ENCODE measurements around the gene SLC38A9. TPM values are rescaled to one million over a fixed set of nuclear protein-coding genes. Genes with fewer than 3 reads are reported as not detected.

Gene SLC38A9
- total and polyA plus RNA-seq, 2 donors (not counting 1 experiment from before 2014, with no cell fraction given) = 23.4 to 36.3 TPM

DNA sequence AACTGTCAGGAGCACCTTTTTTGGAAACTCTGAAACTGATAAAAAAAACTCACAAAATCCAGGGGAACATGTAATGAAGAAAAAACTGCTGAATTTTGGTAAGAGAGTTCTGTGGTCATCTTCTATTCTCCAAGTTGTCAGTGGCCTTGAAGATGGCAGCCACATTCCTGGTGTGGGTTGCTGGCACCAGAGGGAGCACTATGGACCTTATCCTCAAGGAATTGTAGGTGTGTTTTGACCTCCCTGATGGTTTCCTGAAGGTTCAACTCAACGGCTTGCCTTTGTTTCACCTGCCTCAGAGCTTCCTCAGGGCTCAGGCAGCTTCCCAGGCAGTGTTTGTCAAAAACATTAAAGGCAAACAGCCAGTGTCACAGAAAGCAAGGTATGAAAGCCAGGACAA is 2.2 kb upstream of the SLC38A9 start:
- no peak for TF ChIP-seq EZH2 (IDR thresholded peaks at IDR 0.05; ENCODE audit: borderline replicate concordance, insufficient read depth, low read depth, low read length, poor library complexity, severe bottlenecking)
- TF ChIP-seq, protein P1, sequence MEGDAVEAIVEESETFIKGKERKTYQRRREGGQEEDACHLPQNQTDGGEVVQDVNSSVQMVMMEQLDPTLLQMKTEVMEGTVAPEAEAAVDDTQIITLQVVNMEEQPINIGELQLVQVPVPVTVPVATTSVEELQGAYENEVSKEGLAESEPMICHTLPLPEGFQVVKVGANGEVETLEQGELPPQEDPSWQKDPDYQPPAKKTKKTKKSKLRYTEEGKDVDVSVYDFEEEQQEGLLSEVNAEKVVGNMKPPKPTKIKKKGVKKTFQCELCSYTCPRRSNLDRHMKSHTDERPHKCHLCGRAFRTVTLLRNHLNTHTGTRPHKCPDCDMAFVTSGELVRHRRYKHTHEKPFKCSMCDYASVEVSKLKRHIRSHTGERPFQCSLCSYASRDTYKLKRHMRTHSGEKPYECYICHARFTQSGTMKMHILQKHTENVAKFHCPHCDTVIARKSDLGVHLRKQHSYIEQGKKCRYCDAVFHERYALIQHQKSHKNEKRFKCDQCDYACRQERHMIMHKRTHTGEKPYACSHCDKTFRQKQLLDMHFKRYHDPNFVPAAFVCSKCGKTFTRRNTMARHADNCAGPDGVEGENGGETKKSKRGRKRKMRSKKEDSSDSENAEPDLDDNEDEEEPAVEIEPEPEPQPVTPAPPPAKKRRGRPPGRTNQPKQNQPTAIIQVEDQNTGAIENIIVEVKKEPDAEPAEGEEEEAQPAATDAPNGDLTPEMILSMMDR (IDR thresholded peaks at IDR 0.05) = no peak
- peaks cover 21% of the 10 kb centered on the region for H3K79me2 ChIP-seq (ENCODE audit: control insufficient read depth, insufficient read depth, low read length)
- H3K36me3 ChIP-seq (replicated peaks in 1 of 2; ENCODE audit: control extremely low read depth in 1 of 2, control insufficient read depth in 1 of 2, extremely low read depth in 1 of 2, insufficient read depth in 2 of 2, low read length in 1 of 2) = no peaks in the 10 kb centered on the region
- H3K9ac ChIP-seq (ENCODE audit: low read length) = no peak overlapping the region
- Mint-ChIP-seq H3K27ac (no peak overlapping the region), H3K9me3 (ENCODE audit: insufficient read depth) (peaks cover 2% of the 10 kb centered on the region), H3K27me3 (peaks cover 2% of the 10 kb centered on the region), H3K4me1 (peaks cover 17% of the 10 kb centered on the region), H3K4me3 (no peak overlapping the region)
- H4K20me1 ChIP-seq (ENCODE audit: control insufficient read depth, insufficient read depth, low read length, poor library complexity, severe bottlenecking) = no peaks in the 10 kb centered on the region
- intact Hi-C loops (cut with micrococcal nuclease) = loop anchor here (5.0 to 10.0 kb wide), 2 partner anchors 1400 to 1458 kb away; partner anchors contain the start of genes ARL15 and GPBP1
- no peaks in the 10 kb centered on the region for H3K27me3 ChIP-seq (replicated peaks in 1 of 4; ENCODE audit: control extremely low read depth in 1 of 4, control insufficient read depth in 3 of 4, insufficient read depth in 4 of 4, low read length in 3 of 4)
- H3K4me3 ChIP-seq (ENCODE audit: control extremely low read depth in 1 of 5, extremely low read depth in 1 of 5, insufficient read depth in 1 of 5, low read depth in 2 of 5, low read length in 4 of 5) = no peak overlapping the region
- POLR2A ChIA-PET = no interaction called here
- DNase-seq = no peak
- no peak overlapping the region for H2AFZ ChIP-seq (ENCODE audit: insufficient read depth, low read depth, low read length, poor library complexity, severe bottlenecking)
- peaks cover 11 to 19% of the 10 kb centered on the region in 2 donors for H3K4me1 ChIP-seq (ENCODE audit: control insufficient read depth in 2 of 2, insufficient read depth in 2 of 2, low read length in 2 of 2)
- CTCF ChIA-PET = no interaction called here
- ATAC-seq (ENCODE audit: low read depth) = no peak
- H3K27ac ChIP-seq (ENCODE audit: low read length in 2 of 2) = no peak overlapping the region
- WGBS (ENCODE audit: insufficient coverage) = 85% methylated on average over 1 of the region's 1 CpG
- H3K4me2 ChIP-seq (replicated peaks; ENCODE audit: low read depth, low read length, poor library complexity, severe bottlenecking) = no peak overlapping the region
- peaks cover 0 to 4% (median 0%) of the 10 kb centered on the region in 3 donors for H3K9me3 ChIP-seq (ENCODE audit: control extremely low read depth in 1 of 3, control insufficient read depth in 2 of 3, insufficient read depth in 1 of 3, low read length in 2 of 3)

DNA sequence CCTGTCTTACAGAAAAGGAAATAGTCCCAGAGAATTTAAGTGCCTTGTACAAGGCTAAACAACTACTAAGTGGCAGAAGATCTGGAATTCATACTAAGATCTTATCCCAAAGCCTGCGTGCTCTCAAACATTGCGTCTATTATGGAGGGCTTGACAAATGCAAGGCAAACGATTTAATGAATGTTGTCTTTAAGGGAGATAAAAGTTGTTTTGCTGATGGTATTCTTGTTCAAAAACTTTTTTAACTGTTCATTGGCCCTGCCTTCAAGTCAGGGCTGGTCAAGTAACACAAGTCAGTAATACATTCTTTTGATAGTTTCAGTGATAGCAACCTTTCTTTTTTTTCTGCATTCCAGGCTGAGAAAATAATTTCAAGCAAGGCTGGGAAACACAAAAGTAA is 1.7 kb upstream of the SLC38A9 start:
- intact Hi-C loops (cut with micrococcal nuclease) = loop anchor here (2.0 to 10.0 kb wide), 3 partner anchors 541 to 1458 kb away; partner anchors contain the start of genes ARL15, CDC20B and GPBP1
- Mint-ChIP-seq H3K27ac (no peak overlapping the region), H3K4me3 (no peak overlapping the region), H3K9me3 (ENCODE audit: insufficient read depth) (no peaks in the 10 kb centered on the region), H3K27me3 (no peaks in the 10 kb centered on the region), H3K4me1 (peaks cover 17% of the 10 kb centered on the region)
- H3K9ac ChIP-seq (ENCODE audit: low read length) = no peak overlapping the region
- H3K36me3 ChIP-seq (replicated peaks in 1 of 2; ENCODE audit: control extremely low read depth in 1 of 2, control insufficient read depth in 1 of 2, extremely low read depth in 1 of 2, insufficient read depth in 2 of 2, low read length in 1 of 2) = peaks cover 0 to 1% of the 10 kb centered on the region in 2 experiments
- ATAC-seq (ENCODE audit: low read depth) (no peak), DNase-seq (no peak)
- H3K4me2 ChIP-seq (replicated peaks; ENCODE audit: low read depth, low read length, poor library complexity, severe bottlenecking) = no peak overlapping the region
- H3K79me2 ChIP-seq (ENCODE audit: control insufficient read depth, insufficient read depth, low read length) = peaks cover 23% of the 10 kb centered on the region
- ChIA-PET CTCF (interaction anchor here (1.0 kb wide), 1 partner anchor 22 kb away, joined by 4 read pairs; no protein-coding TSS in a partner anchor), POLR2A (no interaction called here)
- H3K27ac ChIP-seq (ENCODE audit: low read length in 2 of 2) = no peak overlapping the region
- no CpG with 5 or more reads among the region's 3 CpGs for WGBS (ENCODE audit: insufficient coverage)
- H3K27me3 ChIP-seq (replicated peaks in 1 of 4; ENCODE audit: control extremely low read depth in 1 of 4, control insufficient read depth in 3 of 4, insufficient read depth in 4 of 4, low read length in 3 of 4) = no peaks in the 10 kb centered on the region
- no peak overlapping the region for H3K4me3 ChIP-seq (ENCODE audit: control extremely low read depth in 1 of 5, extremely low read depth in 1 of 5, insufficient read depth in 1 of 5, low read depth in 2 of 5, low read length in 4 of 5)
- no peak overlapping the region for H2AFZ ChIP-seq (ENCODE audit: insufficient read depth, low read depth, low read length, poor library complexity, severe bottlenecking)
- peaks cover 0 to 4% (median 0%) of the 10 kb centered on the region in 3 donors for H3K9me3 ChIP-seq (ENCODE audit: control extremely low read depth in 1 of 3, control insufficient read depth in 2 of 3, insufficient read depth in 1 of 3, low read length in 2 of 3)
- peaks cover 11 to 19% of the 10 kb centered on the region in 2 donors for H3K4me1 ChIP-seq (ENCODE audit: control insufficient read depth in 2 of 2, insufficient read depth in 2 of 2, low read length in 2 of 2)
- no peaks in the 10 kb centered on the region for H4K20me1 ChIP-seq (ENCODE audit: control insufficient read depth, insufficient read depth, low read length, poor library complexity, severe bottlenecking)
- TF ChIP-seq, protein P1 (IDR thresholded peaks at IDR 0.05) = no peak
- no peak for TF ChIP-seq EZH2 (IDR thresholded peaks at IDR 0.05; ENCODE audit: borderline replicate concordance, insufficient read depth, low read depth, low read length, poor library complexity, severe bottlenecking)

Measured in B cell (primary cell).